H9 (cell line): ENCODE measurements around the gene SLC16A1. TPM values are rescaled to one million over a fixed set of nuclear protein-coding genes. Genes with fewer than 3 reads are reported as not detected.

Experiments used
- DNase-seq: peaks from one replicate; pipeline ENCODE4 v3.0.0-alpha.2; 2017
- H2AFZ ChIP-seq: one replicate; pipeline ENCODE4 v1.6.1; 2013; ENCODE audit warnings: mild to moderate bottlenecking, low read length, control low read depth, moderate library complexity
- H2AK5ac ChIP-seq: 2 replicates; pipeline ENCODE4 v1.6.1; 2013; ENCODE audit warnings: low read length, control low read depth, mixed read lengths; ENCODE audit not compliant: insufficient read length
- H2BK120ac ChIP-seq: one replicate; pipeline ENCODE4 v1.6.1; 2013; ENCODE audit warnings: low read depth, mild to moderate bottlenecking, low read length, control low read depth, inconsistent platforms; ENCODE audit not compliant: poor library complexity, severe bottlenecking
- H2BK12ac ChIP-seq: 2 replicates; pipeline ENCODE4 v1.6.1; 2013; ENCODE audit warnings: low read length, control low read depth, mixed read lengths, low read depth; ENCODE audit not compliant: insufficient read length
- H2BK15ac ChIP-seq: 2 replicates; pipeline ENCODE4 v1.6.1; 2013; ENCODE audit warnings: low read depth, low read length, control low read depth
- H2BK20ac ChIP-seq: one replicate; pipeline ENCODE4 v1.6.1; 2013; ENCODE audit warnings: low read depth, mild to moderate bottlenecking, low read length, control low read depth, inconsistent platforms; ENCODE audit not compliant: poor library complexity, severe bottlenecking
- H2BK5ac ChIP-seq: 2 replicates; pipeline ENCODE4 v1.6.1; 2013; ENCODE audit warnings: low read length, control low read depth, mixed read lengths; ENCODE audit not compliant: insufficient read length
- H3K14ac ChIP-seq: 2 replicates; pipeline ENCODE4 v1.6.1; 2013; ENCODE audit warnings: low read length, control low read depth; ENCODE audit not compliant: insufficient read depth
- H3K18ac ChIP-seq: 2 replicates; pipeline ENCODE4 v1.6.1; 2013; ENCODE audit warnings: low read depth, mild to moderate bottlenecking, mixed read lengths, low read length, control low read depth; ENCODE audit not compliant: insufficient read length
- H3K23ac ChIP-seq: 2 replicates; pipeline ENCODE4 v1.6.1; 2013; ENCODE audit warnings: low read length, control low read depth, mixed read lengths, low read depth; ENCODE audit not compliant: insufficient read length
- H3K23me2 ChIP-seq: 2 replicates; pipeline ENCODE4 v1.6.1; 2013; ENCODE audit warnings: low read depth, mild to moderate bottlenecking, mixed read lengths, low read length, control low read depth; ENCODE audit not compliant: insufficient read length, poor library complexity, severe bottlenecking
- H3K27ac ChIP-seq: 2 replicates; pipeline ENCODE4 v1.5.1; 2013; ENCODE audit warnings: low read length, control low read depth, mixed read lengths, low read depth; ENCODE audit not compliant: insufficient read length
- H3K27me3 ChIP-seq: 2 replicates; pipeline ENCODE4 v1.6.1; 2013; ENCODE audit warnings: low read length, control low read depth, inconsistent platforms; ENCODE audit not compliant: insufficient read depth
- H3K4ac ChIP-seq: 2 replicates; pipeline ENCODE4 v1.6.1; 2013; ENCODE audit warnings: low read depth, mild to moderate bottlenecking, control low read depth, inconsistent platforms, low read length, moderate library complexity
- H3K4me1 ChIP-seq: 2 replicates; pipeline ENCODE4 v1.6.1; 2013; ENCODE audit warnings: low read length, control low read depth, inconsistent platforms; ENCODE audit not compliant: insufficient read depth
- H3K4me2 ChIP-seq: 2 replicates; pipeline ENCODE4 v1.6.1; 2013; ENCODE audit warnings: low read length, control low read depth, mixed read lengths; ENCODE audit not compliant: insufficient read length, insufficient read depth
- H3K56ac ChIP-seq: 2 replicates; pipeline ENCODE4 v1.6.1; 2013; ENCODE audit warnings: low read depth, mild to moderate bottlenecking, mixed read lengths, low read length, control low read depth; ENCODE audit not compliant: insufficient read length
- H3K79me1 ChIP-seq: 2 replicates; pipeline ENCODE4 v1.6.1; 2013; ENCODE audit warnings: low read depth, mild to moderate bottlenecking, moderate library complexity, low read length, control low read depth, inconsistent platforms; ENCODE audit not compliant: insufficient read depth, poor library complexity, severe bottlenecking
- H3K79me2 ChIP-seq: 2 replicates; pipeline ENCODE4 v1.6.1; 2013; ENCODE audit warnings: low read length, control low read depth, inconsistent platforms; ENCODE audit not compliant: insufficient read depth
- H3K9ac ChIP-seq: 2 replicates; pipeline ENCODE4 v1.6.1; 2013; ENCODE audit warnings: low read length, control low read depth, mixed read lengths; ENCODE audit not compliant: insufficient read length; ENCODE audit errors: extremely low read depth
- H3K9me3 ChIP-seq: one replicate; pipeline ENCODE4 v1.6.1; 2013; ENCODE audit warnings: low read depth, low read length, inconsistent platforms; ENCODE audit not compliant: control insufficient read depth
- H3T11ph ChIP-seq: one replicate; pipeline ENCODE4 v1.6.1; 2013; ENCODE audit warnings: mild to moderate bottlenecking, low read length, control low read depth, inconsistent platforms
- H4K20me1 ChIP-seq: one replicate; pipeline ENCODE4 v1.6.1; 2013; ENCODE audit not compliant: control insufficient read depth, insufficient read length, insufficient read depth
- H4K5ac ChIP-seq: 2 replicates; pipeline ENCODE4 v1.6.1; 2013; ENCODE audit warnings: low read depth, mild to moderate bottlenecking, mixed read lengths, low read length, control low read depth; ENCODE audit not compliant: insufficient read length
- H4K8ac ChIP-seq: replicated peaks from 2 replicates; pipeline ENCODE4 v1.6.1; 2013; ENCODE audit warnings: low read length, control low read depth, mixed read lengths, low read depth; ENCODE audit not compliant: insufficient read length
- H4K91ac ChIP-seq: 2 replicates; pipeline ENCODE4 v1.6.1; 2013; ENCODE audit warnings: low read depth, mild to moderate bottlenecking, moderate library complexity, mixed read lengths, low read length, control low read depth; ENCODE audit not compliant: insufficient read length
- H3K27ac Mint-ChIP-seq, 3 experiments: 2 replicates in 2 of 3; 3 replicates in 1 of 3; pipeline ENCODE4 v1.8.0; 2020 to 2021; ENCODE audit warnings: mixed read lengths in 3 of 3, mild to moderate bottlenecking in 1 of 3, moderate library complexity in 1 of 3
- H3K27me3 Mint-ChIP-seq: 2 replicates; pipeline ENCODE4 v1.8.0; 2021; ENCODE audit warnings: low read depth, mild to moderate bottlenecking, moderate library complexity, mixed read lengths
- H3K36me3 Mint-ChIP-seq, 3 experiments: 2 replicates in 2 of 3; 3 replicates in 1 of 3; pipeline ENCODE4 v1.8.0; 2020 to 2021; ENCODE audit warnings: low read depth in 3 of 3, mixed read lengths in 3 of 3; ENCODE audit not compliant: insufficient read depth in 1 of 3
- H3K4me1 Mint-ChIP-seq, 2 experiments: 2 replicates each; pipeline ENCODE4 v1.8.0; 2020; ENCODE audit warnings: mixed read lengths in 2 of 2
- H3K4me3 Mint-ChIP-seq, 2 experiments: 2 replicates in 1 of 2; 3 replicates in 1 of 2; pipeline ENCODE4 v1.8.0; 2020 to 2021; ENCODE audit warnings: mild to moderate bottlenecking in 2 of 2, mixed read lengths in 2 of 2, moderate library complexity in 1 of 2
- H3K9me3 Mint-ChIP-seq, 2 experiments: 2 replicates in 1 of 2; 3 replicates in 1 of 2; pipeline ENCODE4 v1.8.0; 2020; ENCODE audit warnings: mild to moderate bottlenecking in 2 of 2, mixed read lengths in 2 of 2, moderate library complexity in 1 of 2
- WGBS: extraction: QIAGEN DNeasy Blood & Tissue Kit; methylation state at CpG from one replicate; pipeline ENCODE4 v1.1.7; 2013; ENCODE audit warnings: missing lambda C conversion rate, low lambda C conversion rate, mixed read lengths; ENCODE audit not compliant: insufficient read length; ENCODE audit errors: extremely low coverage; 5-methylcytosine and 5-hydroxymethylcytosine counted together
- total RNA-seq: library from RNA; stranded (reverse); gene quantifications from 2 replicates; pipeline ENCODE4 v1.2.1, GENCODE V29; 2021
- TF ChIP-seq, protein P1 (sequence below): fragments of 200-600 bp; sonication (generic); conservative IDR thresholded peaks from 3 replicates; pipeline ENCODE4 v1.8.0; 2021; ENCODE audit warnings: antibody characterized with exemption, mild to moderate bottlenecking

The SLC16A1 gene
- total RNA-seq, 1 experiment from 2014 or later: 381 TPM

DNA sequence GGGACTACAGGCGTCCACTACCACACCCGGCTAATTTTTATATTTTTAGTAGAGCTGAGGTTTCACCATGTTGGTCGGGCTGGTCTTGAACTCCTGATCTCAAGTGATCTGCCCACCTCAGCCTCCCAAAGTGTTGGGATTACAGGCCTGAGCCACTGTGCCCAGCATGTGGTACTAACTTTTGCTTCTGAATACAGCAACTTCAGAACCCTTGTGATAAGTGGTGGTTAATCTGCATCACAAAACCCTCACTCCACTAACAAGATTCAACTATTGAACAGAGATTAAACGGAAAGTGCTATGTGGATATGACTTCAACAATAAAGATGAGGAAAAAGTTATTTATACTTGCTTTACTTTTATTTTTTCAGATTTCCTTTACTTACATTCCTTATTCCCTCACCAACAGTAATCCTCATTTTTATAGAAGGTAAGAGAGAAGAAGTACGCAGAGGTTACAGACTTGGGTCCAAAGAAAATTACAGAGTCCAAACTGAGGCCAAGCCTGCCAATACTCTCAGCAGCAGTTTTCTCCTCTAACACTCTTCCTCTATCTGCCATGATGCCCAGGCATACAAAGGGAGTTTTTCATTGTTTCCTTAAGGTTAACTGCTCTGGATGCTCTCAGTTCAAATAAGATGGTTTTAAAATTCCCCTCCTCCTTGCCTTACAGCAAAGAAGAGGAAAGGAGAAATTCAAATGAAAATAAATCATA lies 44.3 kb downstream of the SLC16A1 start:
- Histone ChIP-seq H4K5ac (no peak overlapping the region), H4K8ac (no peak overlapping the region), H3K4me1 (peaks cover 11% of the 10 kb centered on the region), H2BK12ac (no peak overlapping the region), H3K14ac (no peak overlapping the region), H3K4me2 (no peak overlapping the region), H4K91ac (no peak overlapping the region), H3K27ac (peak overlapping the region; percentile 57), H3K27me3 (no peaks in the 10 kb centered on the region), H2BK120ac (no peak overlapping the region), H3K79me1 (no peaks in the 10 kb centered on the region), H3K79me2 (peaks cover 4% of the 10 kb centered on the region; the same call in 1 of the 2 replicates), H4K20me1 (peaks cover 2% of the 10 kb centered on the region), H3K23ac (no peak overlapping the region), H2BK15ac (no peak overlapping the region), H3K9ac (no peak overlapping the region), H2AK5ac (no peak overlapping the region), H2BK5ac (no peak overlapping the region), H2BK20ac (no peak overlapping the region), H3K18ac (no peak overlapping the region), H2AFZ (no peak overlapping the region), H3K4ac (no peak overlapping the region), H3K9me3 (no peaks in the 10 kb centered on the region), H3K23me2 (no peaks in the 10 kb centered on the region), H3K56ac (no peak overlapping the region), H3T11ph (no peak overlapping the region)
- no peaks in the 10 kb centered on the region for H3K27me3 Mint-ChIP-seq
- H3K27ac Mint-ChIP-seq: peak overlapping the region; percentile 62 to 95 (median 95)
- peaks cover 73 to 78% of the 10 kb centered on the region in 2 experiments for H3K4me1 Mint-ChIP-seq
- peaks cover 17 to 53% (median 40%) of the 10 kb centered on the region in 3 experiments; a peak in 6 of 7 replicates for H3K36me3 Mint-ChIP-seq
- H3K4me3 Mint-ChIP-seq: peak overlapping the region in 1 of 2 experiments; percentile 47; a peak in 1 of 5 replicates
- TF ChIP-seq, protein P1, sequence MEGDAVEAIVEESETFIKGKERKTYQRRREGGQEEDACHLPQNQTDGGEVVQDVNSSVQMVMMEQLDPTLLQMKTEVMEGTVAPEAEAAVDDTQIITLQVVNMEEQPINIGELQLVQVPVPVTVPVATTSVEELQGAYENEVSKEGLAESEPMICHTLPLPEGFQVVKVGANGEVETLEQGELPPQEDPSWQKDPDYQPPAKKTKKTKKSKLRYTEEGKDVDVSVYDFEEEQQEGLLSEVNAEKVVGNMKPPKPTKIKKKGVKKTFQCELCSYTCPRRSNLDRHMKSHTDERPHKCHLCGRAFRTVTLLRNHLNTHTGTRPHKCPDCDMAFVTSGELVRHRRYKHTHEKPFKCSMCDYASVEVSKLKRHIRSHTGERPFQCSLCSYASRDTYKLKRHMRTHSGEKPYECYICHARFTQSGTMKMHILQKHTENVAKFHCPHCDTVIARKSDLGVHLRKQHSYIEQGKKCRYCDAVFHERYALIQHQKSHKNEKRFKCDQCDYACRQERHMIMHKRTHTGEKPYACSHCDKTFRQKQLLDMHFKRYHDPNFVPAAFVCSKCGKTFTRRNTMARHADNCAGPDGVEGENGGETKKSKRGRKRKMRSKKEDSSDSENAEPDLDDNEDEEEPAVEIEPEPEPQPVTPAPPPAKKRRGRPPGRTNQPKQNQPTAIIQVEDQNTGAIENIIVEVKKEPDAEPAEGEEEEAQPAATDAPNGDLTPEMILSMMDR: no peak
- no peak for DNase-seq
- H3K9me3 Mint-ChIP-seq: no peaks in the 10 kb centered on the region
- no CpG with 5 or more reads among the region's 5 CpGs for WGBS
